ENCODE data around the gene FBXL14.

DNA sequence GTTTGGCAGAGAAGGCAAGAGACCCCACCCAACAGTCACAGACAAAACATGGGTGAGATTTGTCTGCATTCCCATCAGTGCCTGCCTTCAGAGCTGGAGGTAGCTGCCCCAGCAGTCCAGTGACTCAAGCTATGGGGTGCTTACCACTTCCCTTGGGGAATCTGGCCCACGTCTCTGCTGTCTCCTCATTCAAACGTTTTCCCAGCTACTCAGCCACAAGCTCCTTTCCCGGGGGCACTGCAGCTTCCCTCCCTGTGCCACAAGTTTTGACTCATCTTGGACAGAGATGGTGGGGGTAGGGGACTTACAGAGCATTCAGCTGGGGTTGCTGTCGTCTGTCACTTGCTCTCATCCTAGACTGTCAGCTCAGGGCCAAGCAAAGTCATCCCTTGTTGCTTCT is 66.6 kb downstream of the FBXL14 start:
- no peak for TF ChIP-seq POLR2A (IDR thresholded peaks at IDR 0.05)
- TF ChIP-seq, protein P1, sequence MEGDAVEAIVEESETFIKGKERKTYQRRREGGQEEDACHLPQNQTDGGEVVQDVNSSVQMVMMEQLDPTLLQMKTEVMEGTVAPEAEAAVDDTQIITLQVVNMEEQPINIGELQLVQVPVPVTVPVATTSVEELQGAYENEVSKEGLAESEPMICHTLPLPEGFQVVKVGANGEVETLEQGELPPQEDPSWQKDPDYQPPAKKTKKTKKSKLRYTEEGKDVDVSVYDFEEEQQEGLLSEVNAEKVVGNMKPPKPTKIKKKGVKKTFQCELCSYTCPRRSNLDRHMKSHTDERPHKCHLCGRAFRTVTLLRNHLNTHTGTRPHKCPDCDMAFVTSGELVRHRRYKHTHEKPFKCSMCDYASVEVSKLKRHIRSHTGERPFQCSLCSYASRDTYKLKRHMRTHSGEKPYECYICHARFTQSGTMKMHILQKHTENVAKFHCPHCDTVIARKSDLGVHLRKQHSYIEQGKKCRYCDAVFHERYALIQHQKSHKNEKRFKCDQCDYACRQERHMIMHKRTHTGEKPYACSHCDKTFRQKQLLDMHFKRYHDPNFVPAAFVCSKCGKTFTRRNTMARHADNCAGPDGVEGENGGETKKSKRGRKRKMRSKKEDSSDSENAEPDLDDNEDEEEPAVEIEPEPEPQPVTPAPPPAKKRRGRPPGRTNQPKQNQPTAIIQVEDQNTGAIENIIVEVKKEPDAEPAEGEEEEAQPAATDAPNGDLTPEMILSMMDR (IDR thresholded peaks at IDR 0.05), result no peak
